ENCODE results near the gene ABTB2.

Gene ABTB2

GRCh38 chr11:34182921-34183685 lies 174.7 kb downstream of the ABTB2 start:
- no peaks in the 10 kb centered on the region for H3K36me3 ChIP-seq (ENCODE audit: insufficient read depth, low read length)
- peaks cover 4% of the 10 kb centered on the region; the same call in 1 of the 2 replicates for H4K20me1 ChIP-seq (ENCODE audit: insufficient read depth, low read length)
- no peak overlapping the region for H3K27ac ChIP-seq (ENCODE audit: low read length)
- H3K27me3 ChIP-seq (ENCODE audit: insufficient read depth, low read length, poor library complexity), result peaks cover 4% of the 10 kb centered on the region
- DNase-seq, result no peak
- H2AFZ ChIP-seq (ENCODE audit: low read depth, low read length), result no peak overlapping the region
- H3K79me2 ChIP-seq (ENCODE audit: insufficient read depth, low read length), result no peaks in the 10 kb centered on the region
- TF ChIP-seq EZH2 (IDR thresholded peaks at IDR 0.05; ENCODE audit: borderline replicate concordance, low read depth, low read length, severe bottlenecking) (no peak), CTCF (IDR thresholded peaks at IDR 0.05; ENCODE audit: borderline replicate concordance, extremely low read depth, low read length, poor library complexity, severe bottlenecking) (no peak)
- H3K9ac ChIP-seq (ENCODE audit: low read depth, low read length), result no peak overlapping the region
- no peak overlapping the region for H3K4me3 ChIP-seq (ENCODE audit: low read depth in 1 of 2, low read length in 2 of 2)
- no peak overlapping the region for H3K4me2 ChIP-seq (ENCODE audit: insufficient read depth, low read length)
- H3K9me3 ChIP-seq (ENCODE audit: insufficient read depth, low read length, severe bottlenecking), result no peaks in the 10 kb centered on the region
- no peak for ATAC-seq (ENCODE audit: insufficient read depth, low read depth)
- H3K4me1 ChIP-seq (ENCODE audit: insufficient read depth, low read length), result no peaks in the 10 kb centered on the region

GRCh38 chr11:34182425-34182824 lies 175.4 kb downstream of the ABTB2 start:
- no peaks in the 10 kb centered on the region for H3K79me2 ChIP-seq (ENCODE audit: insufficient read depth, low read length)
- H3K9ac ChIP-seq (ENCODE audit: low read depth, low read length), result no peak overlapping the region
- DNase-seq (no peak), ATAC-seq (ENCODE audit: insufficient read depth, low read depth) (no peak)
- H3K27me3 ChIP-seq (ENCODE audit: insufficient read depth, low read length, poor library complexity), result peaks cover 3% of the 10 kb centered on the region
- no peaks in the 10 kb centered on the region for H3K9me3 ChIP-seq (ENCODE audit: insufficient read depth, low read length, severe bottlenecking)
- no peak overlapping the region for H3K4me2 ChIP-seq (ENCODE audit: insufficient read depth, low read length)
- H4K20me1 ChIP-seq (ENCODE audit: insufficient read depth, low read length), result peaks cover 4% of the 10 kb centered on the region; the same call in 1 of the 2 replicates
- no peak for TF ChIP-seq EZH2 (IDR thresholded peaks at IDR 0.05; ENCODE audit: borderline replicate concordance, low read depth, low read length, severe bottlenecking)
- TF ChIP-seq CTCF (IDR thresholded peaks at IDR 0.05; ENCODE audit: borderline replicate concordance, extremely low read depth, low read length, poor library complexity, severe bottlenecking), result no peak
- H3K4me1 ChIP-seq (ENCODE audit: insufficient read depth, low read length), result no peaks in the 10 kb centered on the region
- H3K36me3 ChIP-seq (ENCODE audit: insufficient read depth, low read length), result no peaks in the 10 kb centered on the region
- no peak overlapping the region for H3K4me3 ChIP-seq (ENCODE audit: low read depth in 1 of 2, low read length in 2 of 2)
- H2AFZ ChIP-seq (ENCODE audit: low read depth, low read length), result no peak overlapping the region
- no peak overlapping the region for H3K27ac ChIP-seq (ENCODE audit: low read length)

- DNase-seq (no peak), ATAC-seq (ENCODE audit: insufficient read depth, low read depth) (no peak)
- TF ChIP-seq EZH2 (IDR thresholded peaks at IDR 0.05; ENCODE audit: borderline replicate concordance, low read depth, low read length, severe bottlenecking), result no peak
- TF ChIP-seq CTCF (IDR thresholded peaks at IDR 0.05; ENCODE audit: borderline replicate concordance, extremely low read depth, low read length, poor library complexity, severe bottlenecking), result no peak
- no peak overlapping the region for H3K27ac ChIP-seq (ENCODE audit: low read length)
- no peaks in the 10 kb centered on the region for H3K9me3 ChIP-seq (ENCODE audit: insufficient read depth, low read length, severe bottlenecking)
- H4K20me1 ChIP-seq (ENCODE audit: insufficient read depth, low read length), result peaks cover 4% of the 10 kb centered on the region; the same call in 1 of the 2 replicates
- no peak overlapping the region for H2AFZ ChIP-seq (ENCODE audit: low read depth, low read length)
- no peaks in the 10 kb centered on the region for H3K36me3 ChIP-seq (ENCODE audit: insufficient read depth, low read length)
- H3K4me3 ChIP-seq (ENCODE audit: low read depth in 1 of 2, low read length in 2 of 2), result no peak overlapping the region
- H3K27me3 ChIP-seq (ENCODE audit: insufficient read depth, low read length, poor library complexity), result peaks cover 6% of the 10 kb centered on the region
- no peaks in the 10 kb centered on the region for H3K79me2 ChIP-seq (ENCODE audit: insufficient read depth, low read length)
- H3K4me1 ChIP-seq (ENCODE audit: insufficient read depth, low read length), result no peaks in the 10 kb centered on the region
- no peak overlapping the region for H3K9ac ChIP-seq (ENCODE audit: low read depth, low read length)
- no peak overlapping the region for H3K4me2 ChIP-seq (ENCODE audit: insufficient read depth, low read length)
Observed at GRCh38 chr11:34181856-34182405, 175.9 kb downstream of the ABTB2 start.

All from DND-41 (cell line).